AG09319 (cell line): ENCODE results near the gene WWTR1.

ENCODE experiments used
- DNase-seq: peaks from one replicate; pipeline ENCODE4 v3.0.0-alpha.2; 2010; ENCODE audit warnings: low read depth; ENCODE audit errors: extremely low read depth
- CTCF ChIP-seq: IDR thresholded peaks from 2 replicates; pipeline ENCODE4 v1.5.1; 2011; ENCODE audit warnings: low read depth, mild to moderate bottlenecking, inconsistent platforms, low read length, moderate library complexity

The WWTR1 gene

GRCh38 chr3:149657926-149658743 lies at the start of gene WWTR1:
TSS of gene WWTR1 (minus strand) at chr3:149658025. CDS start at chr3:149657306, 719 bp downstream.
- DNase-seq, result peak; percentile 92
- TF ChIP-seq CTCF, result peak; percentile 23

DNA sequence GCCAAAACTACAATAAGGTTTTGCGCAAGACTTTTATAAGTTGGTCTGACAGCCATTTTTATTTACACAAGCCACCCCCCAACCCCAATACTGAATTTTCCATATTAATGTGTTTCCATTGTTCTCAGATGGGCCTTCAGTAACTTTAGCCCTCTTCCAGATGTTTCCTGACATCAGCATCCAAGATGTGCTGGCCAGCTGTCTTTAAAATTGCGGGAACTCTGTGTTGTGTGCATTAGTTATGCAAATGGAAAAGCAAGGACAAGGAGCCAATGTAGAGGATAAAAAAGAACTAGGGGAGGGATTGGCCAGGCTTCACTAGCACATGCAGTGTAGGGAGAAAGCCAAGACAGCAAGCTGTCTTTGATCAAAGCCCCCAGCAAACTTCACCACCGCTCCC lies 49.1 kb upstream of the WWTR1 start:
- no peak for DNase-seq
- no peak for TF ChIP-seq CTCF

DNA sequence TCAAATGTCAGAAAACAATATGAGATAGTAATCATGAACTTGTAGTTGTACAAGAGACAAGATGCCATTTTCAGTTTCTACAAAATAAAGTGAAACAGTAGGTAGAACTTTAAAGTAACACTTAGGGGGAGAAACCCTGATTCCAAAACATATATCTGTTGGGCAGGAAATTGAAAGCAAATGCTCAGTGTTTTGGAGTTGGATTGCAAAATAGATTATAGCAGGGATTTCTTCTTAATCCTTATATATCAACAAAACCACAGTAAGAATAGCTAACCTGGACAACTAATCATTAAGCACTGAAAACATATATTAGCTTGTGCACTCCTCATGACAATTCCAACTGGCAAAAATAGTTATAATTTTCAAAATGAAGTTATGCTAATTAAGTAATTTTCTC lies 47.6 kb upstream of the WWTR1 start:
- TF ChIP-seq CTCF, result no peak
- DNase-seq, result no peak

GRCh38 chr3:149703466-149703865 lies 45.6 kb upstream of the WWTR1 start:
- no peak for DNase-seq
- TF ChIP-seq CTCF, result no peak

DNA sequence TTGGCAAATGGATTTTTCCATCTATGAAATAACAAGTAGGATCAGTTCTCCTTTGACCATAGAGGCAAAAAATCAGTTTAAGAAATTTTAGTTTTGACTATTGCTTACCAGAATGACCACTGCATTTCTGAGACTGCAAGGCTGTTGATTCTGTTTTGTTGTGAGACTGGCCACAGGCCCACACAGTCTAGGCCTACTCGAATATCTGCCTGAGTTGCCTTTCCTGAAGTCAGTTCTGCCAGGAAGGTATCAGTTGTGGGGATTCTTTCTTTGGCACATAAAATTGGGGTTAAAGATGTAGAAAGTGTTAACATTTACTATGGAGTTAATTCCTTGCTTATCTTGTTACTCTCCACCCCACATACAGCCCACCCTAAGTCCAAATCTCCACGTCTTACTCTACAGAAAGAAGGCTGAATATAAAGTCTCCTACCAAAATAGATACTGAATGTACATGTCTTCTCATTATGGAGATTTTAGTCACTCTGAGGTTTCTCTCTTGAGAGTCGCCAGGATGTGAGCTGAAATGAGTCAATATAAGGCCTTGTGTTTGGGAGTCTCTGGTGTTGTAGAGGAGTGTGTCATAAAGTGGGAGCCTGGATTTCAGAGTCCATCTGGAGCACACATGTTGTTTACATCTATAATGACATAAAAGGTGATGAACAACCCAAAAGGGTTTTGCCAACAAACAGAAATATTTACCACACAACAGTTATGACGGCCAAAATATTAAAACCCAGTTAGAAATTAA lies 45.0 kb upstream of the WWTR1 start:
- TF ChIP-seq CTCF, result no peak
- DNase-seq, result peak; percentile 71

- TF ChIP-seq CTCF, result no peak
These were observed 44.1 kb upstream of the WWTR1 start for GRCh38 chr3:149701977-149702350.

DNA sequence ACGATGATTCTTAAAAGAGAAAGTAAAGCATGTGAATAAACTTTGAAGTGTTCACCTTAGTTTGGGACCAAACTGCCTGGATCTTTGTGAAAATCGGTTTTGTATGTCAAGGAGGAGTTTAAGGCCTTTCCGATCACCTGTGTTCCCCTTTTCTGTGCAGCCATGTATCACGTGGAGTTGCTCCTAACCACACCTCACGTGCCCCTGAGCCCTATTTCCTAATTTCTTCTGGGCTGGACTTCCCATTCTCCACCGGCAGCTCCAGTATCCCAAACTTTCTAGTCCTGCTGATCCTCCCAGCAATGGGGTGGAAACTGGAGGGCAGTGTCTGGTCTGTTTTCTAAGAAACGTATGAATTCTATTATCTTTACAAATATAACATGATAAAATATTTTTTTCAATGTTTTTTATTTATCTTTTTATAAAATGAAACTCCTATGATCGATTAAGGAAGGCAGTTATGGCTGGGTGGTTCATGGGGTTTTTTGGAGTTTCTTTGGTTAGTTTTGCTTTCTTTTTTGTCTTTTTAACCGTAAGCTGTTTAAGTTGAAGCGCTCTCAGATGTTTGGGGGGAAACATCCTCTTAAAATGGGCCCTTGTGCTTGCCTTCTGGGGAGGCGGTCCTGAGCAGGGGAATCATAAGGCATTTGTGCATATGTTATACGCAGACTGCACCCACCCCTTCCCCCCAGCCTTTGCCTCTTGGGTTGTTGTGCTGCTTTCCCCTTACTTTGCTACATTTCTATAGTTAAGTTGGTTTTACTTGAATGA lies 43.6 kb upstream of the WWTR1 start:
- no peak for TF ChIP-seq CTCF

More at GRCh38 chr3:149701977-149702350, 44.1 kb upstream of the WWTR1 start:
- no peak for DNase-seq

More for the DNA sequence above, 43.6 kb upstream of the WWTR1 start:
- no peak for DNase-seq
